Ureter (tissue), 1 donor: ENCODE measurements around the gene HS6ST1. TPM values are rescaled to one million over a fixed set of nuclear protein-coding genes. Genes with fewer than 3 reads are reported as not detected.
A peak's percentile ranks its signal among the peaks of the same experiment; 100 is the strongest.
"Not testable (repeated sequence)": the region's sequence is repeated elsewhere in the genome, so short reads cannot be mapped to it uniquely, and the experiment has no call there.

Experiments
- DNase-seq: peaks from one replicate; pipeline ENCODE4 v3.0.0-alpha.2; 2020; ENCODE audit warnings: low spot score
- total RNA-seq: library from RNA; stranded (reverse); gene quantifications from one replicate; pipeline ENCODE4 v1.2.4, GENCODE V29; 2023
- donor health status: DM: yes; HTN: yes; CAD: no.

HS6ST1 gene
- total RNA-seq, 1 donor from 2014 or later: 56.0 TPM

DNA sequence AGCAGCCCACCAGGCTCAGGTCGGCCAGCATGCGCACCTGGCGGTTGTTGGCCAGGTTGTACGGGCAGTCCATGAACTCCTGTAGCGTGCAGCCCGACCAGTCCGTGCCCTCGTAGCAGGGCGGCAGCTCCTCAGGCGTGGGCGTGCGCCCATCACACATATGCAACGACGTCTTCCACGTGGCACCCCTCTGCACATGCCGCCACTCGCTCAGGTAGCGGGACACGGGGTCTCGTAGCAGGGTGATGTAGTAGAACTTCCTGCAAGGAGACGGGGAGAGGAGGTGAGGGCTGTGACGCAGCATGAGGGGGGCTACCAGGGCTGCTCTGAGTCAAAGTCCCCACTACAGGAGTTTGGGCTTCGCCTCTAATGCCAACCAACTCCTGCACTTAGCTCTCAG is 50.1 kb downstream of the HS6ST1 start:
- not testable (repeated sequence) for DNase-seq

DNA sequence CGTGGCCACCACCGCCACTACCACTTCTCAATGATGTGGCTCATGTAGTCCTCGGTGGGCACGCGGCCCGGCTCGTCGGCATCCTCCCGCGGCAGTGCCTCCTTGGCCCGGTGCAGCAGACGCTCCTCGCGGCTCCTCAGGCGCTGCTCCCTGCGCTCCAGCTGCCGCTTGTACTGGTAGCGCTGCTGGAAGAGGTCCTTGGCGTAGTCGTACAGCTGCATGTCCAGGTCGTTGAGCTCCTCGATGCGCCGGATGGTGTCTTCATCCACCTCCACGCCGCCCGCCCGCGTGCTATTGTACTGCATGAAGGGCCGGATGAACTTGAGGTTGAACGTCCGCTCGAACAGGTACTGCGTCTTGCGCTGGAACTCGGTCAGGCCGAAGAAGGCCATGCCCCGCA is 50.5 kb downstream of the HS6ST1 start:
- DNase-seq: not testable (repeated sequence)

DNA sequence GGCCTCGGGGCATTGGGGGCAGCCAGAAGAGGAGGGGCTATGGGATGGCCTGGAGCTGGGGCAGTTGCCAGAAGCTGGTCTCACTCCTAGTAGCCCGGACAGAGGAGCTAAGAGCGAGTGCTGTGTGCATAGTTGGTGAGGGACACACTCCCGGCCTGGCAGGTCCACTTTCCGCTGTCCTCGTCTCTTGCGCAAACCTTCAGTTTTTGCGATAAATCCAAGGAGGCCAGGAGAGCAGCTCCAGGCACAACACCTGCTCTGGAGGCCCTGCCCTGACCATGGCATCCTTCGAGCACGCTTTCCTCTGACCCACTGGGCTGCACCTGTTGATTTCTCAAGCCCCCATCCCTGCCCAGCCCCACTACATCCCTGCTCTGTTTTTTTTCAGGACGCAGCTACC is 51.0 kb downstream of the HS6ST1 start:
- DNase-seq: not testable (repeated sequence)

DNA sequence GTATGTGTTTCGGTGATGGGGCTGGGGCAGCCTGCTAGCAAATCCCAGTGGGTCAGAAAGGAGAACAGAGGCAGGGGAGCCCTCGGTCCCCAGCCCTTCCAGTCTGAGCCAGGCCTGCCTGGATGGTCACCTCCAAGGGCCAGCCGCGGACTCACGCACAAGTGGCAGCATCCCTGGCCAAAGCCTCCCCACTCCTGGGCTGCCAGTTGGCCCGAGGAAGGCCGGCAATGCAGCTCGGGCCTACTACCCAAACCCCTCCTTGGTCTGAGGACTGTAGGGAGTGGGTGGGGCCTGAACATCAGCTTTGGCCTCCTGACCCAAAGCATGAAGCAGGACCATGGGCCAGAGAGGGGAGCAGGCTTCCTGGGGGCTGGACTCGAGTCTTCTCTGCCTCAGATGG is 51.5 kb downstream of the HS6ST1 start:
- DNase-seq: not testable (repeated sequence)

DNA sequence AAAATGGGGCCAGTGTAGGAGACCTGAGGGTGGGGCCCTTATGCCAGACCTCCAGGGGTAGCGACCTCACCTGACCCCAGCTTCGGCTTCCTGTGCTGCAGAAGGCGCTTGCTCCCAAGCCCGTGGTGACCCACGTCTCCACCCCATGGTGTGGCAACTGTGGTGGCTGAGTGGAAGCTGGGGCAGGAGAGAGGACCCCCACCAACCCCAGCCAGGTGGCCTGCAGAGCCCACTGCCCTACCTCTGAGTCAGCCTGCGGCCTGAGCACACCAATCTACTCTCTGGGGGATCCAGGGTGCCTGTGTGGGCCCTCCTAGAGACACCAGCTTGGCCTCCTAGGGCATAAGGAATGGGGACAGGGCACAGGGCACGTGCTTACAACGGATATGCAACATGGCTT is 52.2 kb downstream of the HS6ST1 start:
- not testable (repeated sequence) for DNase-seq

DNA sequence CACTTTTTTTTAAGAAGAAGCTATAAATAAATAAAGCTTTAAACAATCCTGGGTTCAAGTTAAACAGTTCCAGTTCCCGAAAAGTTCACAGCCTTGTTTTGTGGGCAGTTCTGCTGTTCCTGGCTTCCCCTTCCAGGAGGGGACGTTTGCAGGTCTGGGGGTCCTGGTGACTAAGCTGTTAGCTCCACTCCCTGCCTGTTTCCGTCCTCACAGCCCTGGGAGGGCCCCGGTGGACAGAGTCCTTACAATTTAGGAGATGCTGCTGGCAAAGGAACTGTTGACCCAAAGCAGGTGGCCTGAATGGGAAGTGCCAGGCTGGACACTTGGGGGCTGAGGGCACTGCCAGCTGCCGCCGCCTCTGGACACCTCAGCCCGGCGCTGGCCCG is 53.1 kb downstream of the HS6ST1 start:
- not testable (repeated sequence) for DNase-seq

GRCh38 chr2:128264881-128265607 is 53.6 kb downstream of the HS6ST1 start:
- no peak for DNase-seq

DNA sequence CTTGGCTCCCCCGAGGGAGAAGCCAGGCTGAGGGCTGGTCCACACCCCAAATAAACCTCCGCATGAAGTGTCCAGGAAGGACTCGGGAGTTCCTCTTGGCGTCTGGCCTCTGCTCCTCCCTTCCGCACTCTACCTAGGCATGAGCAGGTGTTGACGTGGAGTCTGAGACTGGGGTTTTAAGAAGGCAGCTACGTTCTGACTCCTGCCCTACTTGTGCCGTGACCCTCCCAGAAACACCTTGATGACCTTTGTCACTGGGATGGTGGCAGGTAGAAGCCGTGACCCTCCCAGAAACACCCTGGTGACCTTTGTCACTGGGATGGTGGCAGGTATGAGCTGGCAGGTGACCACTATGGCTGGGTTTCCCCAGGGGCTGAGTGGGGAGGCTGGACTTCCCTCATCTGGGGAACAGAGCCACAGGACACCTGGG is 54.8 kb downstream of the HS6ST1 start:
- DNase-seq: no peak

DNA sequence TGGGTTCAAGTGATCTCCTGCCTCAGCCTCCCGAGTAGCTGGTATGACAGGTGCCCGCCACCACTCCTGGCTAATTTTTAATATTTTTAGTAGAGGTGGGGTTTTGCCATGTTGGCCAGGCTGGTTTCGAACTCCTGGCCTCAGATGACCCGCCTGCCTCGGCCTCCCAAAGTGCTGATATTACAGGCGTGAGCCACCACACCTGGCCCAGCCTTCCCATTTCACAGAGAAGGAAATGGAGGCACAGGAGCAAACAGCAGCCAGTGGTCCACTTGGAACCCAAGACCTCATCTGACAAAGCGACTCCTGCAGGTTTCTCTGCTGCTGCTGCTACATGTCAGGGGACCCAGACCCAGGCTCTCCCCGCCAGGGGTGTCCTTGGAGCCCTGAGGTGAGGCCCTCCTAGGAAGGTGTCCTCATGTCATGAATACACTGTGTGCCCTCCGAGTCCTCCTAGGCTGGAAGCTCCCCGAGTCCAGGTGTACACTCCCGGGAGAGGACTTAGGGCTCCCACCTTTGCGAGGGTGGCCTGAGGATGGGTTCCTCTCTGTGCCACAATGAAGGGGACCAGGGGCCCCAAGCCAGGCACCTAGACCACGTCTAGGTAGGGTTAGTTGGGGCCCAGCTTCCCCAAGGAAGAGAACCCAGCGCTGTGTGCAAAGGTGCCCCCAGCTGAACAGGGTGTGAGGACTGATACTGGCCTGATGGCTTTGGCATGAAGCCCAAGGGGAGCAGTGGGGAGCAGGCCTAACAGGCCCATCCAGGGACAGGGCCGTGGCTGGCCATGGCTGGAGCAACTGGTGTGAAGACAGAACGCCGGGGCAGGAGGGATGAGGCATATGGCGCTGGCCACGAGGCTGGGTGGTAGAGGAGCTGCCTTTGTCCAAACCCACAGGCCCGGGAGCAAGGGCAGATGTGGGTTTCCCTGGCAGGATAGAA is 56.1 kb downstream of the HS6ST1 start:
- DNase-seq: no peak

GRCh38 chr2:128261245-128262128 is 57.2 kb downstream of the HS6ST1 start:
- DNase-seq: no peak

DNA sequence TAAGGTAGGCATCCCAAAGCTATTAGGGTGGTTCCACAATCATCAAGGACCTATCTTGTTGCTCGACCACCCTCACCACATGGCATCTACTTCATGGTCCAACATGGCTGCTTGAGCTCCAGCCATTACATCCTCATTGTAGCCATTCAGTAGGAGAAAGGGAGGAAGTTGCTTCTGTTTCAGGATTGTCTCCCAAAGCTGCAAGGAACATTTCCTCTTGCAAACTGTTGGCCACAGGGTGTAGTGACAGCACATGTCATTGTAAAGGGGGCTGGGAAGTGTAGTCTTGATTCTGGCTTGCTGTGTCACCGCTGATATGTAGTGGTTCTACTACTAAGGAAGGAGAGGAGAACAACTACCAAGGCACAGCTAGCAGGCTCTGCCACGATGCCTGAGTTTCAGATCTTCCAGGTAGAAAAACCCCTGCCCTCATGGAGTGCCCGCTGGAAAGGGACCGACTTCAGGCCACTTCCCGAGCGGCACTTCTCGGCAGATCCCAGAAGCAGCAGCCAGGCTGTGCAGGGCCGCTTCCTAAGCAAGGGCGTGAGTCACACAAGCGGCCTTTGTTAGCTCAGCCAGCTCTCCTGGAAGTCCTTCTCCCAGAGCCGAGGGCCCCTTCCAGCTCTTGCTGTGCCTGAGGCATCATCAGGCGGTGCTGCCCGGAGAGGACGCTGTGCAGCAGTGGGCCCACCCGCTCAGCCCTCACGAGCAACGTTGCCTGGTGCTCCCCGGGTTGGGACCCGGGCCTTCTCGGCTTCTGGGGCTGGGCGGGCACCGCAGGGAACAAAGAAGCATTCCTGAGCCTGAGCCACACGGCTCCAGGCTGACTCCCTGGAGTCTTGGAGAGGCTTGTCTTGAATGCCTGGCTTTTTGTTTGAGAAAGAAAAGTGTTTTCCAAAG is 58.2 kb downstream of the HS6ST1 start:
- DNase-seq: peak; percentile 65

- no peak for DNase-seq
Measured at GRCh38 chr2:128259585-128259984, 59.1 kb downstream of the HS6ST1 start.

DNA sequence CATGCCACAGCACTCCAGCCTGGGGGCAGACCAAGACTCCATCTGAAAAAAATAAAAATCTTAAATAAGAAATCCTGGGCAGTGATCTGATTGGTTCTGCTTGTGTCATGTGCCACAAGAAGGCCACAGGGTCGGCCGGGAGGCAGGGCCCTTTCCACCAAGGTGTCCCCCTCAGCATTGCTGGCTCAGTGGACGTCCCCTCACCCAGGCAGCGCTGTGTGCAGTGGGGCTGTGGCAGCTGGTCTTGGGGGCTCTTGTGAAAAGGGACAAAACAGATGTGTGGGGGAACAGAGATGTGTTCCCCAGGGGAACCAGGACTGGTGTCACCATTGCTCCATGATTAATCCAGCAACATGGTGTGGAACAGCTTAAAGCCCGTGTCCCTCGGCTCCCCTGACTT is 60.5 kb downstream of the HS6ST1 start:
- DNase-seq: no peak

DNA sequence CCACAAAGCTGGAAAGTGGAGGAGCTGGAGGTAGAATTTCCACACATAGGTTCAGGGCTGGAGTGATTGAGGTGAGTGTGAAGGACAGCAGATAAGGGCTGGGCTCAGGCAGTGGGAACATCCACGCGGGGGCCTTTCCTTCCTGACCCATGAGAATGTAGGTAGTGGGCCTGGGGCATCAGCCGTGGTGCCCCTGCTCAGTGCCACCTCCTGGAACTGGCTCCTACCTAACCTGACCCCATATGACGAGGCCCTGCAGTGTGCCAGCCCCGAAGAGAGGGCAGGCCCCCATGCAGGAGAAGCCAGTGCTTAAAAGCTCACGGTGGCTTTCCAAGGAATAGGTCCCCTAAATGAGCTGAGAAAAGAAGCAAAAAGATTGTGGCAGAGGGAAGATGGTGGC is 66.2 kb downstream of the HS6ST1 start:
- DNase-seq: no peak

DNA sequence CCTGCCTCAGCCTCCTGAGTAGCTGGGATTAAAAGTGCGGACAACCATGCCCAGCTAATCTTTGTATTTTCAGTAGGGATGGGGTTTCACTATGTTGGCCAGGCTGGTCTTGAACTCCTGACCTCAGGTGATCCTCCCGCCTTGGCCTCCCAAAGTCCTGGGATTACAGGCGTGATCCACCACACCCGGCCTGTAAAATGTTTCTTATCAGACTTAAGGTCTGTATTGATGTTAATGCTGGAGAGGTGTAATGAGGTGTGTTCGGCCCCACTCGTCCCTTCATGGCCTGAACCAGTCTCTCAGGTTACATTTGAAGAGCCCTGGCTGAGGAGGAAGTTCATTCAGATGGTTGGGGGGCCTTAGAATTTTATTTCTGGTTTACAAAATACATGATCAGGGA is 66.6 kb downstream of the HS6ST1 start:
- DNase-seq: not testable (repeated sequence)

DNA sequence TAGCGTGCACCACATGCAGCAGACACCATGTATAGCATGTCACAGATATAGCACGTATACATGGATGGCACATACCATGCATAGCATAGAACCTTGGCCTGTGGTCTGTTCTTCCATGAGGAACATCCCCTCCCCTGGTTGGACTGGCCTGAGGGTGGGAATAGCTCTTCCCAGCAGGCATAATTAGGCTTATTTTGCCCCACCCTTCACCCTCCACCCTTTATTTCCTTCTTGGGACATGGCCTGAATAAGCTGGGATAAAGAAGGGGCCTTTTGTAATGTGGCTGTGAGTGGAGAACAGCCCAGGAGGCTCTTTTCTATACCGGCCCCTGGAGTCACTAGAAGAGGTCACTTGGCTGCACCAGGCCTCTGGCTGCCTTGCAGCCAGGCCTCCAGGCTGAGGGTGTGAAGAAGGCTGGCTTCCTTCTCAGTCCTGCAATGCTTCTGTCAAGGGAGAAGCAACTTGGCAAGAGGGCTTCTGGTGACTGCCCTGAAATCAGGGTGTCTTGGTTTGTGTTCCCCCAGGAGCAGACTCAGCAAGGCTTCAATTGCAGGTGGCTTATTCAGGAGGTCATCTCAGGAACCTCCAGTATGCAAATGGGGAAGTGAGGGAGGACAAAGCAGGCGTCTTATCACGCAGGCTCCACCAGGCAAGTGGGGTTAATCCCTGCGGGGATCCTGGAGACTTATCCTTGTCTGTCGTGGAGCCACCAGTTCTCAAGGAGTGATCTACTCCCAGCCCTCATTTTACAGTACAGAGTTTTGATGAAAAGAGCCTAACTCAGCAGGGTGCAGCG is 68.2 kb downstream of the HS6ST1 start:
- peak; percentile 4 for DNase-seq

GRCh38 chr2:128249555-128249954 is 69.1 kb downstream of the HS6ST1 start:
- no peak for DNase-seq

- no peak for DNase-seq
Measured at GRCh38 chr2:128245813-128246212, 72.9 kb downstream of the HS6ST1 start.

DNA sequence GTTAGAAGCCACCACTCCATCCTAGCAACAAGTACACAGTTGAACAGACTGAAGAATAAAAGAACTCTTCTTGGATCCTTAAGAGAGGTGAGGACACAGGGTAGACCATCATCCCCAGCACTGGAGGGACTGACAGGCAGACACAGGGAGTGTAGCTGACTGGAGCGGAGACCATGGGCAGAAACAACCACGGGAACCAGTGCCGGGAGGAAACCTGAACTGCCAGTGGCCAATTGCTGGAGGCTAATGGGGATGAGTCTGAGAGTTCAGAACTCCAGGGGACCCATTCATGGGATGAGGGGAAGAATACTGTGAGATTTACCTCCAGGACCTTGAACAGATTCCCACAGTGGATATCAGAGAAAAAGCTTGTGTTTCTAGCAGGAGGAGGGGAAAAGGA is 76.8 kb downstream of the HS6ST1 start:
- no peak for DNase-seq
